K562 (cell line): ENCODE measurements around the gene CNGA4. TPM values are rescaled to one million over a fixed set of nuclear protein-coding genes. Genes with fewer than 3 reads are reported as not detected.

Source experiments
- ATAC-seq: fragments of 200-7000 bp; cut with Tn5 transposase; 3 replicates; pipeline ENCODE4 v1.9.1; 2020; ENCODE audit warnings: moderate library complexity
- BruUV-seq: library from RNA; stranded (reverse); fragments of 400-500 nt; replicated peaks from 2 replicates; lab custom pipeline; 2021; lab: Mats Ljungman, UMichigan
- CTCF ChIA-PET: fragments of 300-600 bp; formaldehyde crosslinking; extraction: SDS; loops from one replicate; lab custom pipeline; 2021; ENCODE audit warnings: low intra/inter-chr PET ratio; lab: Yijun Ruan, JAX
- POLR2A ChIA-PET: fragments of 300-600, 350-650 bp; sonication (Branson Sonifier 250); formaldehyde crosslinking; extraction: SDS; loops from one replicate; lab custom pipeline; 2021; ENCODE audit warnings: antibody characterized with exemption, inconsistent platforms; lab: Yijun Ruan, JAX
- DNase-seq, 4 experiments: peaks; one replicate each; pipeline versions ENCODE4 v3.0.0 to v3.0.0-alpha.2; 2011 to 2018; ENCODE audit warnings: low spot score in 3 of 4, mixed read lengths in 3 of 4; ENCODE audit errors: extremely low read depth in 1 of 4
- FAIRE-seq: peaks from 2 replicates; lab custom pipeline; 2011; peaks lifted over from hg19 to GRCh38; lab: Jason Lieb, UNC
- H2AFZ ChIP-seq: 2 replicates; pipeline ENCODE4 v1.6.0; 2011; ENCODE audit warnings: low read depth, low read length, control low read depth, inconsistent platforms
- H3K27ac ChIP-seq: fragments of 200-600 bp; 3 replicates; pipeline ENCODE4 v1.8.0; 2011; ENCODE audit warnings: low read depth, mild to moderate bottlenecking, control low read depth, inconsistent platforms, low read length, moderate library complexity, mixed read lengths; ENCODE audit errors: extremely low read depth
- H3K27me3 ChIP-seq, 2 experiments: fragments of 300-600 bp in 1 of 2; 2 replicates in 1 of 2; 3 replicates in 1 of 2; pipeline versions ENCODE4 v1.6.0 to v1.8.0; 2011; ENCODE audit warnings: inconsistent platforms in 2 of 2, low read length in 2 of 2, mild to moderate bottlenecking in 1 of 2, mixed read lengths in 1 of 2, moderate library complexity in 1 of 2; ENCODE audit not compliant: control insufficient read depth in 2 of 2, insufficient read depth in 2 of 2
- H3K36me3 ChIP-seq: fragments of 300-600 bp; 3 replicates; pipeline ENCODE4 v1.8.0; 2011; ENCODE audit warnings: mild to moderate bottlenecking, low read length, inconsistent platforms; ENCODE audit not compliant: control insufficient read depth, insufficient read depth
- H3K4me1 ChIP-seq, 2 experiments: fragments of 200-600 bp in 1 of 2; replicated peaks in 1 of 2; 2 replicates in 1 of 2; 3 replicates in 1 of 2; pipeline versions ENCODE4 v1.5.1 to v1.8.0; 2011; ENCODE audit warnings: inconsistent platforms in 2 of 2, low read length in 2 of 2, mild to moderate bottlenecking in 1 of 2, mixed read lengths in 1 of 2, moderate library complexity in 1 of 2; ENCODE audit not compliant: control insufficient read depth in 2 of 2, insufficient read depth in 2 of 2
- H3K4me2 ChIP-seq: 2 replicates; pipeline ENCODE4 v1.6.1; 2011; ENCODE audit warnings: low read length, control low read depth, inconsistent platforms, mixed read lengths; ENCODE audit not compliant: insufficient read depth
- H3K4me3 ChIP-seq: fragments of 200-600 bp; sonication (generic), shearing (Covaris generic); 2 replicates; pipeline ENCODE4 v1.5.1; 2016; ENCODE audit warnings: control low read depth, inconsistent platforms
- H3K79me2 ChIP-seq: fragments of 200-600 bp; 3 replicates; pipeline ENCODE4 v1.8.0; 2011; ENCODE audit warnings: low read length, inconsistent platforms; ENCODE audit not compliant: control insufficient read depth, insufficient read depth
- H3K9ac ChIP-seq, 2 experiments: 2 replicates each; pipeline versions ENCODE4 v1.6.0 to v1.6.1; 2011; ENCODE audit warnings: low read depth in 2 of 2, low read length in 2 of 2, control low read depth in 1 of 2, inconsistent platforms in 1 of 2, mild to moderate bottlenecking in 1 of 2, mixed read lengths in 1 of 2; ENCODE audit not compliant: insufficient read depth in 1 of 2
- H3K9me1 ChIP-seq: one replicate; pipeline ENCODE4 v1.6.0; 2011; ENCODE audit warnings: inconsistent platforms, mild to moderate bottlenecking, low read length, moderate library complexity; ENCODE audit not compliant: control insufficient read depth, insufficient read depth
- H3K9me3 ChIP-seq: replicated peaks from 2 replicates; pipeline ENCODE4 v1.5.1; 2011; ENCODE audit warnings: low read depth, low read length, inconsistent platforms; ENCODE audit not compliant: control insufficient read depth, insufficient read depth
- H4K20me1 ChIP-seq: replicated peaks from 2 replicates; pipeline ENCODE4 v1.6.1; 2011; ENCODE audit warnings: low read length, inconsistent platforms, mixed read lengths; ENCODE audit not compliant: control insufficient read depth, insufficient read depth
- CEBPB ChIP-seq: fragments of 450-650 bp; IDR thresholded peaks from 2 replicates; pipeline ENCODE4 v1.6.1; 2016; ENCODE audit warnings: missing genetic modification characterization, missing compliant biosample characterization
- CEBPG ChIP-seq, 3 experiments: fragments of 200-800 bp in 1 of 3; sonication (Bioruptor generic) in 1 of 3; sonication (generic) in 1 of 3; formaldehyde crosslinking in 1 of 3; IDR thresholded peaks in 2 of 3; conservative IDR thresholded peaks in 1 of 3; 2 replicates each; pipeline versions ENCODE4 v1.6.1 to v1.8.0; 2016 to 2022; ENCODE audit warnings: missing compliant biosample characterization in 2 of 3, missing genetic modification characterization in 2 of 3, mild to moderate bottlenecking in 1 of 3, missing genetic modification reagents in 1 of 3
- EWSR1 ChIP-seq: fragments of 450-650 bp; IDR thresholded peaks from 2 replicates; pipeline ENCODE4 v1.6.1; 2018; ENCODE audit warnings: borderline replicate concordance, mild to moderate bottlenecking, low read depth, moderate library complexity; ENCODE audit not compliant: partially characterized antibody
- LEF1 ChIP-seq: fragments of 450-650 bp; IDR thresholded peaks from 2 replicates; pipeline ENCODE4 v1.6.1; 2016; ENCODE audit warnings: mild to moderate bottlenecking
- SMAD1 ChIP-seq: fragments of 150-350 bp; IDR thresholded peaks from 2 replicates; pipeline ENCODE4 v1.6.1; 2014; ENCODE audit warnings: low read length, low read depth; ENCODE audit not compliant: partially characterized antibody
- SPI1 ChIP-seq: IDR thresholded peaks from 2 replicates; pipeline ENCODE4 v1.6.1; 2011; ENCODE audit warnings: low read depth, low read length, control low read depth, borderline replicate concordance
- ZNF444 ChIP-seq: fragments of 250-450 bp; sonication (Bioruptor Pico); IDR thresholded peaks from 2 replicates; pipeline ENCODE4 v1.4.0; 2020; ENCODE audit warnings: mild to moderate bottlenecking, moderate library complexity
- ZZZ3 ChIP-seq: fragments of 450-650 bp; IDR thresholded peaks from 2 replicates; pipeline ENCODE4 v1.6.1; 2016; ENCODE audit warnings: antibody characterized with exemption, mild to moderate bottlenecking, moderate library complexity
- WGBS: fragments of 100-300 bp; shearing (Covaris generic); methylation state at CpG from one replicate; pipeline ENCODE4 v1.1.6; 2016; ENCODE audit warnings: low coverage, mixed read lengths; ENCODE audit not compliant: insufficient coverage; ENCODE audit errors: missing lambda C conversion rate; 5-methylcytosine and 5-hydroxymethylcytosine counted together
- in situ Hi-C: fragments of 300-500 bp; cut with MboI; formaldehyde crosslinking; loops from 4 replicates; pipeline ENCODE4 v1.15.0; 2018; ENCODE audit warnings: inconsistent platforms, mixed read lengths
- intact Hi-C: fragments of 100-400 bp; cut with micrococcal nuclease; formaldehyde crosslinking; loops from 2 replicates; pipeline ENCODE4 v1.14.2; 2022
- polyA plus RNA-seq, 8 experiments: library from polyadenylated mRNA; depleted of rRNA in 4 of 8; stranded (reverse) in 5 of 8; unstranded in 3 of 8; fragments of >200 nt; fragmentation: Nextera tagmentation in 2 of 8; fragmentation: Illumina TruSeq in 1 of 8; extraction: Ambion mirVana in 2 of 8; extraction: Trizol in 1 of 8; gene quantifications; 2 replicates each; pipeline versions ENCODE4 v1.2.1 to v1.2.3, GENCODE V29; 2011 to 2014; ENCODE audit warnings: inconsistent platforms in 1 of 8, missing spikeins in 1 of 8
- total RNA-seq, 7 experiments: library from RNA; depleted of rRNA in 6 of 7; stranded (reverse); fragments of >200 nt in 6 of 7; fragmentation: Illumina TruSeq in 2 of 7; extraction: Trizol in 2 of 7; gene quantifications; 2 replicates each; pipeline versions ENCODE4 v1.2.1 to v1.2.3, GENCODE V29; 2011 to 2021; ENCODE audit warnings: low replicate concordance in 1 of 7

CNGA4 gene
- total and polyA plus RNA-seq, 9 of the 15 experiments (the other 6 are each of a cell fraction or from before 2014, with no cell fraction given), result 0.04 to 0.09 (median 0.06) TPM; not detected in 6

GRCh38 chr11:6200975-6201374 is 37.9 kb upstream of the CNGA4 start:
- peaks cover 2% of the 10 kb centered on the region for H3K9me1 ChIP-seq
- H3K27ac ChIP-seq, result no peak overlapping the region
- CTCF ChIA-PET, result no interaction called here
- H2AFZ ChIP-seq, result no peak overlapping the region
- POLR2A ChIA-PET, result interaction anchor here (1.1 kb wide), 1 partner anchor 33 kb away, joined by 5 read pairs; no protein-coding TSS in a partner anchor
- intact Hi-C loops, result no loop called here
- no peak overlapping the region for H3K4me2 ChIP-seq
- no peaks in the 10 kb centered on the region for H3K4me1 ChIP-seq
- no peaks in the 10 kb centered on the region for H4K20me1 ChIP-seq
- TF ChIP-seq EWSR1 (no peak), ZNF444 (CRISPR knock-in tag) (no peak), CEBPG (CRISPR knock-in tag; IDR thresholded peaks at IDR 0.05) (no peak), CEBPG (tag; conservative IDR thresholded peaks at IDR 0.05 in 1 of 2, IDR thresholded peaks at IDR 0.05 in 1 of 2) (peak; percentile 72 to 83), LEF1 (no peak), CEBPB (tag) (peak; percentile 69), ZZZ3 (no peak), SMAD1 (no peak), SPI1 (peak; percentile 51; the same call in 1 of the 2 replicates)
- in situ Hi-C loops, result no loop called here
- no TSS peak for BruUV-seq
- no peaks in the 10 kb centered on the region for H3K9me3 ChIP-seq
- whole genome bisulfite sequencing, result 10% methylated on average over 4 of the region's 4 CpGs
- peaks cover 0 to 7% of the 10 kb centered on the region in 2 experiments; a peak in 3 of 5 replicates for H3K27me3 ChIP-seq
- H3K9ac ChIP-seq, result no peak overlapping the region
- H3K79me2 ChIP-seq, result no peaks in the 10 kb centered on the region; the same call in 2 of the 3 replicates
- DNase-seq (no peak), ATAC-seq (no peak), FAIRE-seq (no peak)
- H3K36me3 ChIP-seq, result no peaks in the 10 kb centered on the region
- no peak overlapping the region for H3K4me3 ChIP-seq
